HEK293 (cell line): ENCODE data around the gene MMP11.

ENCODE experiments used
- CTCF ChIA-PET: fragments of 350-600 bp; formaldehyde crosslinking; extraction: SDS; loops from one replicate; lab custom pipeline; 2021; ENCODE audit warnings: antibody characterized with exemption; lab: Yijun Ruan, JAX
- POLR2A ChIA-PET: fragments of 300-600 bp; formaldehyde crosslinking; extraction: SDS; loops from one replicate; lab custom pipeline; 2020; ENCODE audit warnings: antibody characterized with exemption, inconsistent platforms; lab: Yijun Ruan, JAX
- H3K27ac ChIP-seq: fragments of 200-500 bp; sonication (Bioruptor generic); 2 replicates; pipeline ENCODE4 v1.5.1; 2014; ENCODE audit warnings: low read depth, low read length, control low read depth, inconsistent platforms; ENCODE audit errors: extremely low read depth
- H3K36me3 ChIP-seq, 2 experiments: fragments of 200-500 bp in 1 of 2; sonication (Bioruptor generic) in 1 of 2; 1 replicate in 1 of 2; 2 replicates in 1 of 2; pipeline ENCODE4 v1.5.1; 2014 to 2017; ENCODE audit warnings: inconsistent platforms in 2 of 2, low read length in 2 of 2; ENCODE audit not compliant: control insufficient read depth in 2 of 2, insufficient read depth in 1 of 2
- H3K4me1 ChIP-seq: fragments of 200-500 bp; sonication (Bioruptor generic); 2 replicates; pipeline ENCODE4 v1.5.1; 2014; ENCODE audit warnings: mild to moderate bottlenecking, low read length, inconsistent platforms; ENCODE audit not compliant: control insufficient read depth, insufficient read depth
- H3K4me3 ChIP-seq: 2 replicates; pipeline ENCODE4 v1.5.1; 2011; ENCODE audit warnings: low read depth, mild to moderate bottlenecking, control low read depth, low read length, moderate library complexity
- H3K9me3 ChIP-seq: fragments of 200-500 bp; sonication (Bioruptor generic); 2 replicates; pipeline ENCODE4 v1.5.1; 2014; ENCODE audit warnings: low read depth, low read length, inconsistent platforms; ENCODE audit not compliant: control insufficient read depth, insufficient read depth
- EGR2 ChIP-seq: fragments of 450-650 bp; formaldehyde crosslinking; IDR thresholded peaks from 2 replicates; pipeline ENCODE4 v1.5.1; 2016; ENCODE audit warnings: low read depth, missing biosample characterization, missing genetic modification characterization
- GFI1B ChIP-seq: fragments of 450-650 bp; formaldehyde crosslinking; IDR thresholded peaks from 2 replicates; pipeline ENCODE4 v1.5.1; 2016; ENCODE audit warnings: missing biosample characterization, missing genetic modification characterization
- GLI4 ChIP-seq: fragments of 450-650 bp; formaldehyde crosslinking; IDR thresholded peaks from 2 replicates; pipeline ENCODE4 v1.5.1; 2016; ENCODE audit warnings: missing biosample characterization, missing genetic modification characterization
- HOXC10 ChIP-seq: sonication (generic); formaldehyde crosslinking; IDR thresholded peaks from 2 replicates; pipeline ENCODE4 v1.8.1; 2023; ENCODE audit warnings: mild to moderate bottlenecking, missing genetic modification reagents
- PRDM4 ChIP-seq: fragments of 450-650 bp; formaldehyde crosslinking; IDR thresholded peaks from 2 replicates; pipeline ENCODE4 v1.5.1; 2017; ENCODE audit warnings: missing biosample characterization, missing genetic modification characterization
- PRDM6 ChIP-seq: fragments of 450-650 bp; formaldehyde crosslinking; IDR thresholded peaks from 2 replicates; pipeline ENCODE4 v1.5.1; 2017; ENCODE audit warnings: missing biosample characterization, missing genetic modification characterization
- RBAK ChIP-seq: fragments of 450-650 bp; formaldehyde crosslinking; IDR thresholded peaks from 2 replicates; pipeline ENCODE4 v1.5.1; 2016; ENCODE audit warnings: missing biosample characterization, missing genetic modification characterization
- SP2 ChIP-seq: fragments of 450-650 bp; formaldehyde crosslinking; IDR thresholded peaks from 2 replicates; pipeline ENCODE4 v1.5.1; 2016; ENCODE audit warnings: missing biosample characterization, missing genetic modification characterization
- SP3 ChIP-seq: fragments of 450-650 bp; formaldehyde crosslinking; IDR thresholded peaks from 2 replicates; pipeline ENCODE4 v1.5.1; 2016; ENCODE audit warnings: missing biosample characterization, missing genetic modification characterization
- ZBTB44 ChIP-seq: fragments of 450-650 bp; IDR thresholded peaks from 2 replicates; pipeline ENCODE4 v1.5.1; 2018; ENCODE audit warnings: missing biosample characterization, mild to moderate bottlenecking, missing genetic modification characterization
- ZNF133 ChIP-seq: fragments of 450-650 bp; formaldehyde crosslinking; IDR thresholded peaks from 2 replicates; pipeline ENCODE4 v1.5.1; 2016; ENCODE audit warnings: missing biosample characterization, missing genetic modification characterization
- ZNF174 ChIP-seq: fragments of 450-650 bp; formaldehyde crosslinking; IDR thresholded peaks from 2 replicates; pipeline ENCODE4 v1.5.0; 2017; ENCODE audit warnings: missing biosample characterization, mild to moderate bottlenecking, missing genetic modification characterization
- ZNF19 ChIP-seq: fragments of 450-650 bp; formaldehyde crosslinking; IDR thresholded peaks from 2 replicates; pipeline ENCODE4; 2016; ENCODE audit warnings: missing biosample characterization, missing genetic modification characterization, low read depth
- ZNF335 ChIP-seq: fragments of 450-650 bp; formaldehyde crosslinking; conservative IDR thresholded peaks from 2 replicates; pipeline ENCODE4 v1.5.1; 2016; ENCODE audit warnings: missing biosample characterization, missing genetic modification characterization
- ZNF514 ChIP-seq: fragments of 450-650 bp; formaldehyde crosslinking; IDR thresholded peaks from 2 replicates; pipeline ENCODE4 v1.5.1; 2016; ENCODE audit warnings: missing biosample characterization, missing genetic modification characterization
- ZNF621 ChIP-seq: fragments of 450-650 bp; formaldehyde crosslinking; IDR thresholded peaks from 2 replicates; pipeline ENCODE4 v1.5.1; 2017; ENCODE audit warnings: missing biosample characterization, missing genetic modification characterization
- ZNF792 ChIP-seq: fragments of 450-650 bp; formaldehyde crosslinking; IDR thresholded peaks from 2 replicates; pipeline ENCODE4 v1.5.1; 2016; ENCODE audit warnings: missing biosample characterization, missing genetic modification characterization
- TF ChIP-seq, protein P1 (sequence below): fragments of 450-650 bp; formaldehyde crosslinking; IDR thresholded peaks from 2 replicates; pipeline ENCODE4 v1.5.1; 2016; ENCODE audit warnings: missing biosample characterization, missing genetic modification characterization
- TF ChIP-seq, protein P2 (sequence below): fragments of 450-650 bp; formaldehyde crosslinking; IDR thresholded peaks from 2 replicates; pipeline ENCODE4 v1.5.1; 2016; ENCODE audit warnings: missing biosample characterization, missing genetic modification characterization, borderline replicate concordance
- TF ChIP-seq, protein P3 (sequence below): fragments of 450-650 bp; formaldehyde crosslinking; IDR thresholded peaks from 2 replicates; pipeline ENCODE4 v1.5.1; 2016; ENCODE audit warnings: missing biosample characterization, missing genetic modification characterization
- TF ChIP-seq, protein P4 (sequence below): fragments of 450-650 bp; formaldehyde crosslinking; IDR thresholded peaks from 2 replicates; pipeline ENCODE4 v1.5.1; 2016; ENCODE audit warnings: missing biosample characterization, missing genetic modification characterization

The MMP11 gene

GRCh38 chr22:23829845-23830372 is 57.3 kb downstream of the MMP11 start (continued):
- TF ChIP-seq PRDM6 (tag by site-specific recombination) = no peak
- TF ChIP-seq, protein P1, sequence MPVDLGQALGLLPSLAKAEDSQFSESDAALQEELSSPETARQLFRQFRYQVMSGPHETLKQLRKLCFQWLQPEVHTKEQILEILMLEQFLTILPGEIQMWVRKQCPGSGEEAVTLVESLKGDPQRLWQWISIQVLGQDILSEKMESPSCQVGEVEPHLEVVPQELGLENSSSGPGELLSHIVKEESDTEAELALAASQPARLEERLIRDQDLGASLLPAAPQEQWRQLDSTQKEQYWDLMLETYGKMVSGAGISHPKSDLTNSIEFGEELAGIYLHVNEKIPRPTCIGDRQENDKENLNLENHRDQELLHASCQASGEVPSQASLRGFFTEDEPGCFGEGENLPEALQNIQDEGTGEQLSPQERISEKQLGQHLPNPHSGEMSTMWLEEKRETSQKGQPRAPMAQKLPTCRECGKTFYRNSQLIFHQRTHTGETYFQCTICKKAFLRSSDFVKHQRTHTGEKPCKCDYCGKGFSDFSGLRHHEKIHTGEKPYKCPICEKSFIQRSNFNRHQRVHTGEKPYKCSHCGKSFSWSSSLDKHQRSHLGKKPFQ (tag by site-specific recombination) = no peak
- no peak for TF ChIP-seq EGR2
- no peak for TF ChIP-seq ZNF133 (tag by site-specific recombination)
- TF ChIP-seq, protein P2, sequence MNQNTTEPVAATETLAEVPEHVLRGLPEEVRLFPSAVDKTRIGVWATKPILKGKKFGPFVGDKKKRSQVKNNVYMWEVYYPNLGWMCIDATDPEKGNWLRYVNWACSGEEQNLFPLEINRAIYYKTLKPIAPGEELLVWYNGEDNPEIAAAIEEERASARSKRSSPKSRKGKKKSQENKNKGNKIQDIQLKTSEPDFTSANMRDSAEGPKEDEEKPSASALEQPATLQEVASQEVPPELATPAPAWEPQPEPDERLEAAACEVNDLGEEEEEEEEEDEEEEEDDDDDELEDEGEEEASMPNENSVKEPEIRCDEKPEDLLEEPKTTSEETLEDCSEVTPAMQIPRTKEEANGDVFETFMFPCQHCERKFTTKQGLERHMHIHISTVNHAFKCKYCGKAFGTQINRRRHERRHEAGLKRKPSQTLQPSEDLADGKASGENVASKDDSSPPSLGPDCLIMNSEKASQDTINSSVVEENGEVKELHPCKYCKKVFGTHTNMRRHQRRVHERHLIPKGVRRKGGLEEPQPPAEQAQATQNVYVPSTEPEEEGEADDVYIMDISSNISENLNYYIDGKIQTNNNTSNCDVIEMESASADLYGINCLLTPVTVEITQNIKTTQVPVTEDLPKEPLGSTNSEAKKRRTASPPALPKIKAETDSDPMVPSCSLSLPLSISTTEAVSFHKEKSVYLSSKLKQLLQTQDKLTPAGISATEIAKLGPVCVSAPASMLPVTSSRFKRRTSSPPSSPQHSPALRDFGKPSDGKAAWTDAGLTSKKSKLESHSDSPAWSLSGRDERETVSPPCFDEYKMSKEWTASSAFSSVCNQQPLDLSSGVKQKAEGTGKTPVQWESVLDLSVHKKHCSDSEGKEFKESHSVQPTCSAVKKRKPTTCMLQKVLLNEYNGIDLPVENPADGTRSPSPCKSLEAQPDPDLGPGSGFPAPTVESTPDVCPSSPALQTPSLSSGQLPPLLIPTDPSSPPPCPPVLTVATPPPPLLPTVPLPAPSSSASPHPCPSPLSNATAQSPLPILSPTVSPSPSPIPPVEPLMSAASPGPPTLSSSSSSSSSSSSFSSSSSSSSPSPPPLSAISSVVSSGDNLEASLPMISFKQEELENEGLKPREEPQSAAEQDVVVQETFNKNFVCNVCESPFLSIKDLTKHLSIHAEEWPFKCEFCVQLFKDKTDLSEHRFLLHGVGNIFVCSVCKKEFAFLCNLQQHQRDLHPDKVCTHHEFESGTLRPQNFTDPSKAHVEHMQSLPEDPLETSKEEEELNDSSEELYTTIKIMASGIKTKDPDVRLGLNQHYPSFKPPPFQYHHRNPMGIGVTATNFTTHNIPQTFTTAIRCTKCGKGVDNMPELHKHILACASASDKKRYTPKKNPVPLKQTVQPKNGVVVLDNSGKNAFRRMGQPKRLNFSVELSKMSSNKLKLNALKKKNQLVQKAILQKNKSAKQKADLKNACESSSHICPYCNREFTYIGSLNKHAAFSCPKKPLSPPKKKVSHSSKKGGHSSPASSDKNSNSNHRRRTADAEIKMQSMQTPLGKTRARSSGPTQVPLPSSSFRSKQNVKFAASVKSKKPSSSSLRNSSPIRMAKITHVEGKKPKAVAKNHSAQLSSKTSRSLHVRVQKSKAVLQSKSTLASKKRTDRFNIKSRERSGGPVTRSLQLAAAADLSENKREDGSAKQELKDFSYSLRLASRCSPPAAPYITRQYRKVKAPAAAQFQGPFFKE (tag by site-specific recombination) = no peak
- no peak for TF ChIP-seq ZBTB44 (tag by site-specific recombination)
- no peak for TF ChIP-seq ZNF792 (tag by site-specific recombination)
- no peak for TF ChIP-seq RBAK (tag by site-specific recombination)
- TF ChIP-seq ZNF19 = no peak

DNA sequence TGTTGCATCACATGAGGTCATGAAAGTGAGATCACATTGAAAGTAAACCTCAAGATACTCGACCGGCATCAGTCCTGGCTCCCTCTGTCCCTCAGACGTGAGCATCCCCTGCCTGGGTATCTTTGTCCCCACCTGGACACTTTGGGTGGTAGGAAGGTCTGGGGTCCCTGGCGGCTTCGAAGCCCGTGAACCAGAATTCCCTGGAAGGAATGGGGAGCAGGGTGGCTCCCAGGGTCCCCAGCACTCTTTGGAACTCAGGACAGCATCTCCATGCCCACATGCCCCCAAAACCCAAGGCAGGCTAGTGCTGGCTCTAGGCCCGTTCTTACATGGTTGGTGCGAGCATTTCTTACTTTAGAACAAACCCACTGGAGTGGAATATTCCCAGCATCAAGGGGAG is 58.6 kb downstream of the MMP11 start:
- Histone ChIP-seq H3K9me3 (no peaks in the 10 kb centered on the region), H3K36me3 (peaks cover 8 to 89% of the 10 kb centered on the region in 2 experiments), H3K4me1 (no peaks in the 10 kb centered on the region), H3K4me3 (no peak overlapping the region), H3K27ac (no peak overlapping the region)
- ChIA-PET POLR2A (no interaction called here), CTCF (no interaction called here)
- TF ChIP-seq GLI4 (tag by site-specific recombination) (no peak), PRDM4 (tag by site-specific recombination) (no peak), HOXC10 (CRISPR knock-in tag) (no peak), SP3 (tag by site-specific recombination) (no peak), ZNF335 (tag by site-specific recombination) (no peak), ZNF174 (no peak), GFI1B (tag by site-specific recombination) (no peak), ZNF621 (tag by site-specific recombination) (no peak), SP2 (tag by site-specific recombination) (no peak), ZNF514 (tag by site-specific recombination) (no peak)
- TF ChIP-seq, protein P3, sequence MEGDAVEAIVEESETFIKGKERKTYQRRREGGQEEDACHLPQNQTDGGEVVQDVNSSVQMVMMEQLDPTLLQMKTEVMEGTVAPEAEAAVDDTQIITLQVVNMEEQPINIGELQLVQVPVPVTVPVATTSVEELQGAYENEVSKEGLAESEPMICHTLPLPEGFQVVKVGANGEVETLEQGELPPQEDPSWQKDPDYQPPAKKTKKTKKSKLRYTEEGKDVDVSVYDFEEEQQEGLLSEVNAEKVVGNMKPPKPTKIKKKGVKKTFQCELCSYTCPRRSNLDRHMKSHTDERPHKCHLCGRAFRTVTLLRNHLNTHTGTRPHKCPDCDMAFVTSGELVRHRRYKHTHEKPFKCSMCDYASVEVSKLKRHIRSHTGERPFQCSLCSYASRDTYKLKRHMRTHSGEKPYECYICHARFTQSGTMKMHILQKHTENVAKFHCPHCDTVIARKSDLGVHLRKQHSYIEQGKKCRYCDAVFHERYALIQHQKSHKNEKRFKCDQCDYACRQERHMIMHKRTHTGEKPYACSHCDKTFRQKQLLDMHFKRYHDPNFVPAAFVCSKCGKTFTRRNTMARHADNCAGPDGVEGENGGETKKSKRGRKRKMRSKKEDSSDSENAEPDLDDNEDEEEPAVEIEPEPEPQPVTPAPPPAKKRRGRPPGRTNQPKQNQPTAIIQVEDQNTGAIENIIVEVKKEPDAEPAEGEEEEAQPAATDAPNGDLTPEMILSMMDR = no peak
- TF ChIP-seq, protein P4, sequence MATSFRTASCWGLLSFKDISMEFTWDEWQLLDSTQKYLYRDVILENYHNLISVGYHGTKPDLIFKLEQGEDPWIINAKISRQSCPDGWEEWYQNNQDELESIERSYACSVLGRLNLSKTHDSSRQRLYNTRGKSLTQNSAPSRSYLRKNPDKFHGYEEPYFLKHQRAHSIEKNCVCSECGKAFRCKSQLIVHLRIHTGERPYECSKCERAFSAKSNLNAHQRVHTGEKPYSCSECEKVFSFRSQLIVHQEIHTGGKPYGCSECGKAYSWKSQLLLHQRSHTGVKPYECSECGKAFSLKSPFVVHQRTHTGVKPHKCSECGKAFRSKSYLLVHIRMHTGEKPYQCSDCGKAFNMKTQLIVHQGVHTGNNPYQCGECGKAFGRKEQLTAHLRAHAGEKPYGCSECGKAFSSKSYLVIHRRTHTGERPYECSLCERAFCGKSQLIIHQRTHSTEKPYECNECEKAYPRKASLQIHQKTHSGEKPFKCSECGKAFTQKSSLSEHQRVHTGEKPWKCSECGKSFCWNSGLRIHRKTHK (tag by site-specific recombination) = no peak
